Activated naive CD4-positive, alpha-beta T cell treated with anti-CD3 and anti-CD28 coated beads, Interleukin-2, amount 50 U/mL, for 16 hours (primary cell): ENCODE data around the gene UBAP1.
"Not testable (repeated sequence)": the region's sequence is repeated elsewhere in the genome, so short reads cannot be mapped to it uniquely, and the experiment has no call there.

ENCODE experiments used
- DNase-seq: peaks from one replicate; pipeline ENCODE4 v3.0.0-alpha.2; 2020

Gene UBAP1

DNA sequence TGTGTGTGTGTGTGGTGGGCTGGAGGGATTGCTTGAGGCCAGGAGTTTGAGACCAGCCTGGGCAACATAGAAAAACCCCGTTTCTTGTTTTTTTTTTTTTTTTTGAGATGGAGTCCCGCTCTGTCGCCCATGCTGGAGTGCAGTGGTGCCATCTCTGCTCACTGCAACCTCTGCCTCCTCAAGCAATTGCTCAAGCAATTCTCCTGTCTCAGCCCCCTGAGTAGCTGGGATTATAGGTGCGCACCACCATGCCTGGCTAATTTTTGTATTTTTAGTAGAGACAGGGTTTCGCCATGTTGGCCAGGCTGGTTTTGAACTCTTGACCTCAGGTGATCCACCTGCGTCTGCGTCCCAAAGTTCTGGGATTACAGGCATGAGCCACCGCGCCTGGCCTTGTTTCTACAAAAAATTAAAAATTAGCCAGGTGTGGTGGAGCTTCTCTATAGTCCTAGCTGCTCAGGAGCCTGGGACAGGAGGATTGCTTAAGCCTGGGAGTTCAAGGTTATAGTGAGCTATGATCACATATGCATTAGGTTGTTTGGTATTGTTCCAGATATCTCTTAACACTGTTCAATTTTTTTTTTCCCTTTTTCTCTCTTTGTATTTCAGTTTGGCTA is 47.4 kb downstream of the UBAP1 start:
- not testable (repeated sequence) for DNase-seq

DNA sequence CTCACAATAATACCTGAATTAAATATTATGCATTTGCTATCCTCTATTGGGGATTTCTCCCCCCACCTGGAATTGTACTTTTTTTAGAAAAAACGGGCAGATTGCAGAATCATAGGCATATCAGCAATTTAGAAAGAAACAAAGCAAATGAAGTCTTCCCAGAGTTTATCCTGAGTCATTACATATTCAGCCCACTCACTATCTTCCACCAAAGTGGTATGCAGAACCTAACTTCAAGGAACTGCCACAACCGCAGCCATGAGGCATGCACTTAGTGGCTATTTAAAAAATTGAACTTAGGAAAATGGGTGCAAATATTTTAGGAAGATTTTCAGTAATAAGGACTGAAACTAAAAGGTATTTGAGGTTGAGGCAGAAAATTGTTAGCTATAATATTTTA is 48.6 kb downstream of the UBAP1 start:
- DNase-seq = no peak

DNA sequence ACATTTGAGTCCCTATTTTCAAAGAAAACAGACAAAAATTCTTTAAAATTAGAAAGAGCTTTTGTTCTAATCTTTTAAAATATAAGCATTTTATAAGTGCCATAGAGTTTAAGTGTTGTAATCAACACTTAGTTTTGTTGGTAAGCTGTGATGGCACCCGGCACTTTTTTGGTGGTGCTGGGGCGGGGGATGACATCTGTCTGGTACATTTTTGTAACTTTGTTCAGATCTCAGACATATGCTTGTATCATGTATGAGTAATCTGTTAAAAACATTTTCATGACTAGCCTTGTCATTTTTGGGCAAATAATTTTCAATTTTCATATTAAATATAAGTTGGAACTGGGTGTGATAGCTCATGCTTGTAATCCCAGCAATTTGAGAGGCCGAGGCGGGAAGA is 51.7 kb downstream of the UBAP1 start:
- no peak for DNase-seq

DNA sequence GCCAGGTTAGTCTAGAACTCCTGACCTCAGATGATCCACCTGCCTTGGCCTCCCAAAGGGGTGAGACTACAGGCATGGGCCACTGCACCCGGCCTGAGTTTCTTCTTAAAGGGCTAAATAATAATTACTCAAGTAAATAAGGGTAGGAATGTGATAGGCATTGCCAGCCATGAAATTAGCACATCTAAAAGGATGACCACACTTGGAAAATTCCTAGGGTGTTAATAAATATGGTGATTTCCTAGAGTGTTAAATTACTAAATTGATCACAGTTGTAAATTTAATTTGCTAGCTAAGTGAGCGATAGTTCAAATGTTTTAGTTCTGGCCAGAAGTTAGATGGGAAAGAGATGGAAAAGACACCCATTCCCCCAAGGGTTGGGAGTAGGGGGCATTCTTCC is 53.4 kb downstream of the UBAP1 start:
- no peak for DNase-seq

DNA sequence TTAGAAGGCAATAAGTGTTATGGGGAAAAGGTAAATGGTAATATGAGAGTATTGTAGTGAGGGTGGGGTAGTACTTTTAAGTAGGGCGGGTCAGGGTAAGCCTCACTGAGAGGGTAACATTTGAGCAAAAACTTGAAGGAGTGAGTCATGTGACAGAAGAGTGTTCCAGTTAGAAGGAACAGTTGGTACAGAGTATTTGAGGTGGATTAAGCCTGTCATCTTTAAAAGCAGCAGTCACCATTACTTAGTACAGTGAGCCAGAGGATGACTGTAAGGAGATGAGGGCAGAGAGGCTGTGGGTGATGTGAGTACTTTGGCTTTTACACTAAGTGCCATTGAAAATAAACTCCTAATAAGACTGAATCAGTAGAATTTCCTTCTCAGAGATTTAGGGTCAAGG is 54.8 kb downstream of the UBAP1 start:
- no peak for DNase-seq

DNA sequence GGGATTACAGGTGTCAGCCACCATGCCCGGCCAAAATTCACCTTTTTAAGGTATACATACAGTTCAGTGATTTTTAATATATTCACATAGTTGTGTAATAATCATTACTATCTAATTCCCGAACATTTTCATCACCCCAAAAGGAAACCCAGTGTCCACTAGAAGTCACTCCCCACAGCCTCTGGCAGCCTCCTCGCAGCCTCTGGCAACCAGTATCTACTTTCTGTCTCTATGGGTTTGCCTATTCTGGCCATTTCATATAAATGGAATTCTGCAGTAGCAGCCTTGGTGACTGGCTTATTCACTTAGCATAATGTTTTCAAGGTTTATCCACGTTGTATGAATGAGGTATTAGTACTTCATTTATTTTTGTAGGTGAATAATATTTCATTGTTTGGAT is 59.0 kb downstream of the UBAP1 start:
- DNase-seq = no peak

DNA sequence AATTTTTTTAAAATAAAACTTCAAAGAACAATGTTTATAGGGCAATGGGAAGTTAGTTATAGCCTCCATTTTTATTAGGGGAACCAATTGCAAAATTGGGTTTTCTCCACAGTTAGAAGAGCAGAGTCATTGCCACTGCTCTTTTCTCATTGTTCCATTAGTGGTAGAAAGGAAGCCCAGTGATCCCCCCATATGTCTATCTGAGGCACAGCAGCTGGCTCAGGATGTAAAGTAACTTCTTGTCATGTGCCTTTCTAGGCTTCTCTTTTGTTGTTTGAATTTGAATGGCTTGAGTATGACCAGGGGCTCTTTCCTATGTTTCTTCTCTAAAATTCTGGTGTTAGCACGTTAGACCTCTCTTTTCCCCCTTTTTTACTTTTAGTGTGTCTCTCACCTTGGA is 61.2 kb downstream of the UBAP1 start:
- DNase-seq = no peak

DNA sequence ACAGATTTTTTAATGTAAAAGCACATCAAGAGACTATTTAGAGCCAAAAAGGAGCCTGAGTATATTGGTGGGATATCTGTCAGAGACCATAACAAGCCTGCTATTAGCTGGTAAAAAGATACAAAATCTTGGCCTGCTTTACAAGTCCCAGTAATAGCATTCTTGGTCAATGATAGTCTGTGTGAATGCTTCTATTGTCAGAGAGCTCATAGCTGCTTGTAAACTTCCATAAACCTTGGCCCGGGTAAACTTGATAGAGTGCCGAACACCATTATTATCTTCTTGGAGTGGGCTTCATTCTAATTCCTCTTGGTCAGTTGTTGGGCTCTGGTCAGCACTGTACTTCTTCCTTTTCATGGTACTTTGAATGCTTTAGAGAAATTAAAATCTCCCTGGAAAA is 64.0 kb downstream of the UBAP1 start:
- no peak for DNase-seq

DNA sequence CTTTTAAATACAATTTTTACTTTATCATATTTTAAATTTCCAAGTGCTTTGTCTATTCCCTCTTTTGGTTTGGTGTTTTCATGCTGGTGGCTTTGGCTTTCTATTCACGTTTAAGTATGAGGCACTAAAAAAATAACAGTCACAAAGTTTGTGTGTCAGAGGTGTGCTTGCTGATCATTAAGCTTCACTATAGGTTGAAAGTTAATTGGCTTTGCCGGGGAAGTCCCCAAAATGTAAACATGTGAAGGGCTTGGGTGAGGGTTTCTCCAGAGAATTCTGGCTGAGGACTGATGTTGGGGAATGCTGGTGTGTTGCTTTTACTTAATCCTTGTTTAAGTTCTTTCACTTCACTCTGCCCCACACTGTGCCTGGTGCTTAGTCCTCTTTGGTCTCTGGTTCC is 66.4 kb downstream of the UBAP1 start:
- DNase-seq = not testable (repeated sequence)

DNA sequence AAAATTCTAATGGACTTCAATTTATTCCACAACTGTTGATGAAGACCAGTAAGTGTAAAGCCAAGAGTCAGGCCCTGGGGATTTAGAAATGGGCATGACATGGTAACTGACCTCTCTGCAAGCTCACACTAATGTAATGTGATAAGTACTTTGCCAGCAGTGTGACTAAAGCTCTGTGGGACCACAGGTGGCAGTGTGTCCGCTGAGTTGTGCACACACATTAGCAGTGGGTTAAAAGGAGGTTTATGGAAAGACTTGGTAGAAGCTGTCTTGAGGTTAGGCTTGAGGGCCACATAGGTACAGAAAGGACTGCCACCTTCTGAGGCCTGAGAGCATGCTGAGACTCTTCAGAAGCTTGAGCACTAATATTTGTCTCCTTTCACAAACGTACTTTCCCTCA is 67.6 kb downstream of the UBAP1 start:
- no peak for DNase-seq

DNA sequence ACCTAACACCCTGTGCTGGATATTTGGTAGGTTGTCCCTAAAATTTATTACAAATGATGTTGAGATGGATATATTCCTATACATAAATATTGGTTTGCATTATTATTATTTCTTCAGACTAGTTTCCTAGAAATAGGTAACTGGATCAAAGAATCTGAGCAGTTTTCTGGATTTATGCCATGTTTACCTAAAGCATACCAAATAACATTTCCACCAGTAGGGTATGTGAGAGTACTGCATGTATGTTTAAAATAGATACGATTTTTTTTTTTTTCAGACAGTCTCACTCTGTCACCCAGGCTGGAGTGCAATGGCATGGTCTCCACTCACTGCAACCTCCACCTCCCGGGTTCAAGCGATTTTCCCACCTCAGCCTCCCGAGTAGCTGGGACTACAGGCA is 68.9 kb downstream of the UBAP1 start:
- not testable (repeated sequence) for DNase-seq

DNA sequence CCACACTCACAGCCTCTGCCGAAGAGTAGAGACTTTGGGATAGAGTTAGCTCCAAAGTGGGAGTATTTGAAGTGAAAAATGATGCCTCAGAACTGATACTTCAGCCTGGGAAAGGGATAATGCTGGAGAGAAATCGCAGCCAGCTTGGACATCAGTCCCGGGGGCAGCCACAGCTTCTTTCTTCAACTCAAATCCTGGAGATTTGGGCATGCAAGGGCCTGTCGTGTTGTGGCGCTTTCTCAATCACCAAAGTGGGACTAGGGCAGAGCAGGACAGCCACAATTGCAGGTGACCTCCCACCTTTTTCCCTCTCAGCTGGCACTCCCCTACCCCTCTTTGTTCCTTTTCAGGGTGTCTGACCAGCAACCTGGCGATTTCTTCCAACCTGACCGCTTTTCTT is 70.4 kb downstream of the UBAP1 start:
- no peak for DNase-seq

DNA sequence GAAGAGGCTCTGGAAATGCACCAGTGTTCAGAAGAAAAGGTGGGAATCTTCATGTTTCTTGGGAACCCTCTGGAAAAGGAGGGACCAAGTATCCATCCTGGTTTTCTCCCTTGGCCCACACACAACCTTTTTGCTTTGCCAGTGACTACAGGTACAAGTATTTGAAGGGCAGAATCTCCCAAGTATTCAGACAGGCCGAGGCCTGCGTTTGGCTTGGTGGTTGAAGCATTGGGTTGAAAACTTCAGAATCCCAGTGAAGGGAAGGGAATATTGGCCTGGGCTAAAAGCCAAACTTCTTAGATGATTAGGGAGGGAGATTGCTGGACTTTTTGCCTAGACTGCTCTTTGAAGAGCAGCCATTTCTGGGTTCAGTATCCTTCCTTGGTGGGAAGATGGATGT is 71.9 kb downstream of the UBAP1 start:
- DNase-seq = no peak

DNA sequence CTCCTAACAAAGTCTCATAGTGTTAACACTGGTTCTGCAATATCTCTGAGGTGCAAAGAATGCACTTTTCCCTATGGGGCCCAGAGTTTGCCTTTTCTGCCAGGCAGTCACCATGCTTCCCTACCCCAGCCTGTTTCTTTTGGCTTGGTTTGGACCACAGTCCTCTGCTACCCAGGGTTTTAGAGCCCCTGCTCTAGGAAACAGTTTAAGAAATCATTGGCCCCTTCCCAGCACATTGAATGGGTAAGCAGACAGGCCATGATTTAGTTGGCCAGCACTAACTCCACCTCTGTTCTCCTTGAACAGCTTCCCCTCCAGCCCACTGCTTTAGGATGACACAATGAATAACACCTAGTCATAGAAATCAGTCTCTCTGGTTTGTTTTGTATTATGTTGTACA is 73.2 kb downstream of the UBAP1 start:
- no peak for DNase-seq

DNA sequence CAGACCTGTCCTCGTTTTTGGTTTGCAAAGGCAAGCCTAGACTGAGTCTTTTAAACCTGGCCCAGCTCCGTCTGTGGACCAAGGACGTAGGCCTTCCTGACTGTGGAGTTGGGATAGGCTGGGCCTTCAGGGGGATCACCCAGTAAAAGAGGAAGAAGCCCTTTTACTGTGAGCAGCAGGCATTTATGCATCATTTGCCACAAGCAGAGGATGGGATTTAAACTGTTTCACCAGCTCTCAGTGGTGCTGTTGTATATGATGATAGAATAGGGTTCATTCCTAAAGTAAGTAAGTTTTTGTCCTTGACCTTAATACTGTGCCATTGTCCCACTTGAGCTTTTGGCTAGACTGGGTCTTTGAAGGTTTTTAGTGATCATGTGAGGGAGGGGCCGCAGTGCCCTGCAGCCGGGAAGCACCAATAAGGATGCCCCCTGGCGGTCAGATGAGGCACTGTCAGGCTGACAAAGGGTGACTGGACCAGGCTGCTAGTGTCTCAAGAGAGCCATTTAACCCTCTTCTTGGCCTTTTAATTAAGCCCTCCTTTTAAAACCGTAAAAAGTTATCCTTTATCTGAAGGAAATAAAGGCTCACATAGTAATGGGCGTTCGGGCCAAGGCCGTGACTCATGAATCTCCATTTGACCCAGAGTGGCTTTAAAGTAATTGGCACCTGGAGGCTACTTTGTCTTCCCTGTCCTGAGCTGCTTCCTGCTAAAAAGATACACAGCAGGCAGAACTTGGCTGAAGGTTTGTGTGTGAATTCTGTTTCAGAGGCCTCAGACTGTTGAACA is 74.0 kb downstream of the UBAP1 start:
- peak; percentile 60 for DNase-seq

DNA sequence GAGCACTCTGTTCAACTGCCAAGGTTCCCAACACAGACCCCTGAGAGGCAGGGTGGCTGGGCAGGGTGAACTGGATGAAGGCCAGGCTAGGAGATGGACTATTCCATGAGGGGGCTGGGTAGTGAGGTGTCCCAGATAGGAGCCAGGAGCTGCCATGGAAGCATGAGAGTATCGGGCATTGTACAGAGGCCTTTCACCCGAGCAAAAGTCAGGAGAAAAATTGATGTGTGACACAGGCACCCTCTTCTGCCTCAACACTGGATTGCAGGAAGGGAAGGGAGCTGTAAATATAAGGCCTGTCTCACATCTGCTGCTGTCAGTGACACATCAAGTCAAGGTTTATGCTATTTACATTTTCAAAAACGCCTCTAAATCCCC is 74.6 kb downstream of the UBAP1 start:
- no peak for DNase-seq

DNA sequence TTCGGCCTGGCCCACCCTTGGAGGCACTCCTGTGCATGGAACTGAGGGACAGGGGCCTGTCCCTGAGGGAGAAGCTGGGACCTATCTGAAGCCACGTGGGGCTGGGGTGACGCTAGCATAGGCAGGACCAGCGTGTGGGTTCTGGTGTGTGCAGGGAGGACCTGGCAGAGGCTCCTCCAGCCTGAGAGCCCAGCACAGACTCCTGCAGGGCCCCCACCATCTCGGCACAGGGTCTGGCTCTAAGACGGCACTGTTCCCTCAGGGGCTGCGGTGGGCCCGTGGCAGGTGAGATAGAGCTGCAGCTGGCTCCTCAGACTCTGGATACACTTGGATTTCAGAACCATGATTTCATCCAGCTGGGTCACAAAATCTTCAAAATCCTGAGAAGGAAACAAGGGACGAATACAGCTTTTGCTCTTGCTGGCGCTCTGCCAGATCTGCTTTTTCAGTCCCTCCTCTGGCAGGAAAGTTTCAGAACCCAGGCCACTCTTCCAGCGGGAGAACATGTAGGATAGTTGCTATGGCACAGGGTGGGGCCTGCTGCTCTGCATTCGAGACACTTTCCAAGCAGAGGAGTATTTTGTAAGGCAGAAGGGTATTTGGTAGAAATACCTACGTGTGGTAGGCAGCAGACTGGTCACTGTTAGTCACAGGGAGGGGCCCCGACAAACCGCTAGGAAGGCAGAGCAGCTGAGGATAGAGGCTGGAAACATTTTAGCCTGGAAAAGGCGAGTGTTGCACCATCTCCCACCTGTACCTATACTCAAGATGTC is 75.5 kb downstream of the UBAP1 start:
- DNase-seq = no peak

DNA sequence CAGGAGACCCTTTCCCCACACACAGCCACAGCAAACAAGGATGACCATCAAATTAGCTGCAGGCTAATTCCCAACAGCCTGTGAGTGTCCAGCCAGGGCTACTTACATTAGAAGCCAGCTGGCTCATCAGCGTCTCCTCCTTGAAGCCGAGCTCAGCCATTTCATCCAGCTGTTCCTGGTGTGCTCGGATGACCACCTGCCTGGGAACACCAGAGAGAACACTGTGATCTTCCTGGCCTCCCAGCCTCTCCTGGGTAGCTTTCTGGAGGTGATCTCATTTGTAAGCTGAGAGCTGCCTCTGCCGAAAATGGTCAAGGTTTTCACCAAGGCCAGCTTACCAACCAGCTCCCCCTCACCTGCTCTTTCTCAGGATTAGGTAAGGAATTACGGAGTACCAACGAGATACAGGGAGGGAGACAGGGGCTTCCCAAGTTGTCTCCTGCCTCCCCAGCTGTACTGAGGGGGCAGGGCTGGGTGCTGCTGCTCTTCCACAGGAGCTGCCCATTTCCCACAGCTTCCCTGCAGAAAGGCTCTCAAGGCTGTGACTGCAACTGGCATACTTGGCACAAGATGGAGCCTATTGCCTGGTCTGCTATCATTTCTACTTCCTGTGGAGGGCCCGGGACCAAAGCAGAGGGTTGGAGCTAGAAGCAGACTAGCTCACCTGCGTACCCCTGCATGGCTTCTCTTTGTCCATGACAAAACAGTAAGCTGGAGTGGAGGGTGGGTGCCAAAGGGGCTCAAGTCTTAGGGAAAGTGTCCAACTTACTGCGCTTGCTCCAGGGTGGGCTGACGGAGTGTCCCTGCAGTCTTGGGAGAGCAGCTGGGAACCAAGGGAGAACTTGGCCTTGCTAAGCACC is 76.4 kb downstream of the UBAP1 start:
- DNase-seq = no peak

DNA sequence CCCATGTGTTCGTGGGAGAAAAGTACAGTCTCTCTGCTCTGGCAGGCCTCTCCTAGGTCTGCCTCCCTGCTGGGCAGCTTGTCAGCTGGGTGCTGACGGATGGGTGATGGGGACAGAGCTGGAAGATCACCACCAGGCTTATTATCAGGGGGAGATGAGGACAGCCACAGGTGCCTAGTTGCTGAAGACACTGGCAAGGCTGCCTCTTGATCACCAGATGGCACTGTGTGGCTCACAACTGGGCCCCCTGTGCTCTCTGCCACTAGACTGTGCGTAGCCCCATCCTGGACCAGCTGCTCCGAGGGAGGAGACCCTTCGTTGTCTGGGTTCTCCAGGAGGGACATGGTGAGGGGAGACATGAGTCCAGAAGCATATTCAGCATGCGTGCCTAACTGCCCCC is 77.3 kb downstream of the UBAP1 start:
- no peak for DNase-seq

DNA sequence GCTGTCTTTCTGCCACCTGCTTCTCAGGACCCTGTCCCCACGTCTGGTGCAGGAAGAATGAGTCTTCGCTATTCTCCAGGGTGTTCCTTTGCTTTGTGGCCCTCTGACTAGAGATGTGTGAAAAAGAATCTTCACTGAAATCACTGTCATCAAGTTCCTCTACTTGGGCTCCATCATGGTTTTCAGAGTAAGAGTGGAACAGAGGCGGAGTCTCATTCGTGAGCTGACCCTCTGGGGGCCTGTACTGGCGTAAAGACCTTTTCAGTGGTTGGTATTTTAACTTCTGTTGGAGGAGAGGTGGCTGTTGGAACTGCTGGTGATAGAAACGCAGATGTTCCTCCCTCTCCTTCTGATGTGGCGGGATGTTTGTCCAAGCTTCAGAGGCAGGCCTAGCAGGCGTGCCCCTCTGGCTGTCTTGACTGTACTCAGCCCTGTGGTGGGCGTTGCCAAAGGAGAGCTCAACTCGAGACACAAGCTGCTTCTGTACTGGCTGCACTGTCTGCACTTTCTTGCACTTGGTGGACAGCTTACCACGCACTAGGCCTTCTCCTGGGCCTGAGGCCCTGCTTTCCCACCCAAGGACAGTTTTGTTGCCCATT is 78.2 kb downstream of the UBAP1 start:
- DNase-seq = no peak

DNA sequence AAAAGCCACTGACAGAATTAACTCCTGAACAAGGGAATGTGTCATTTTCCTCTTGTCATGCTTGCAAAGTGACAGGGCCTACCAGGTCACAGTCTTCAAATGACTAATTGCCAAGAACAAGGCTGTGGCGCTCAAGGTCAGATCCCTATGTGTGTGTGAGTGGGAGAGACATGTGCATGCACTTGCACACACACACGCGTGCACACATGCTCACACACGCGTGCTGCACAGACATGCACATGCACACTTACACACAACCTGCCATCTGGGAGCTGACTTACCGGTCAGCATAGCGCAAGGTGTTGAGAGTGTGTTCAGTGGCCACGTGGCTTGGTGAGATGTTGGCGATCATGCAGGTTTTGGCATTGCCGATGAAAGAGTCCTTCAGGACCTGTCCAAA is 80.5 kb downstream of the UBAP1 start:
- no peak for DNase-seq

DNA sequence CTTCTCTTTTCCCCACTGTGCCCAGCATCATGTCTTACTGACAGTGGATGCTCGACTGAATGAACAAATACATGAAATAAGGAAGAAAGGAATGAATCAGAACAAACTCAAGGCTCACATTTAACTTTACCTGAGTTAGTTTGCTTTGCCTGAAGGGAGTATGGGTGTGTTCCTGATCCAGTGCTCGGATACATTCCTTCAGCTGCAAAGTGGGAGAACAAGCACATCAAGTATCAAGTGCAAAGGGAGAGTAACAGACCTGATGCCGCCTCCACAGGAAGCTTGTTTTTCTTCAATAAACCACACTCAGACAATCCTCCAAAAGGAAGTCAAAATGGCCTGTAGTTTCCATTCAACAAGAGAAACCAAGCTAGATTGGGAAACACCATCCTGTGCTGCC is 84.1 kb downstream of the UBAP1 start:
- no peak for DNase-seq

DNA sequence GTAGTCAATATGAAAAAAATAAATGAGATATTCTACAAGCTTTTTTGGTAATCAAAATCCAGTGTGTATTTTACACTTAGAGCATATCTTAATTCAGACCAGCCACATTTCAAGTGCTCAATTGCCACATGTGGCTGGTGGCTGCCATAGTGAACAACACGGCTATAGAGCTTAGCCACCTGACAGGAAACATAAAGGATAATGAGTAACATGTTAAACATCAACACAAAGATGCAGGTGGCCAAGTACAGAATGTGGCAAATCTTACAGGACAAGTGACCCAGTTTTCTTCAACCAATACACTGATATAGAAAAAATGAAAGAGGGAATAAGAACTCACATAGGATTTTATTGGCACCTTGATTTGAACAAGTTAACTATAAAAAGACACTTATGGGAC is 88.8 kb downstream of the UBAP1 start:
- DNase-seq = no peak
